CD4-positive, CD25-positive, alpha-beta regulatory T cell (primary cell): ENCODE measurements around the gene CADM2. TPM values are rescaled to one million over a fixed set of nuclear protein-coding genes. Genes with fewer than 3 reads are reported as not detected.

ENCODE experiments used
- ATAC-seq, 2 donors: fragments of 150-1000 bp; cut with Tn5 transposase; one replicate each; pipeline ENCODE4 v1.10.0; 2021; ENCODE audit warnings: low read depth in 2 of 2, moderate number of reproducible peaks in 2 of 2, moderate library complexity in 1 of 2
- DNase-seq, 3 donors: peaks; one replicate each; pipeline versions ENCODE4 v3.0.0 to v3.0.0-alpha.2; 2012 to 2022; ENCODE audit warnings: mixed read lengths in 1 of 3
- H3K27ac ChIP-seq: one replicate; pipeline ENCODE4 v1.7.0; 2013; ENCODE audit warnings: mild to moderate bottlenecking, low read length; ENCODE audit not compliant: insufficient read depth, poor library complexity, severe bottlenecking
- H3K27me3 ChIP-seq: one replicate; pipeline ENCODE4 v1.7.0; 2013; ENCODE audit warnings: low read length; ENCODE audit not compliant: control insufficient read depth, insufficient read depth
- H3K36me3 ChIP-seq: one replicate; pipeline ENCODE4 v1.7.0; 2013; ENCODE audit warnings: mild to moderate bottlenecking, low read length, moderate library complexity; ENCODE audit not compliant: control insufficient read depth, insufficient read depth
- H3K4me1 ChIP-seq: 2 replicates; pipeline ENCODE4 v1.7.0; 2013; ENCODE audit warnings: mild to moderate bottlenecking, low read length; ENCODE audit not compliant: insufficient read depth, control insufficient read depth, poor library complexity, severe bottlenecking
- H3K4me3 ChIP-seq: one replicate; pipeline ENCODE4 v1.7.0; 2013; ENCODE audit warnings: low read depth, mild to moderate bottlenecking, low read length, moderate library complexity
- H3K9me3 ChIP-seq, 2 experiments: 1 replicate in 1 of 2; 2 replicates in 1 of 2; pipeline ENCODE4 v1.7.0; 2013; ENCODE audit warnings: low read length in 2 of 2, mild to moderate bottlenecking in 1 of 2, moderate library complexity in 1 of 2; ENCODE audit not compliant: control insufficient read depth in 2 of 2
- H3K27ac Mint-ChIP-seq, 3 donors: one replicate each; pipeline ENCODE4 v1.8.0; 2020 to 2022; ENCODE audit warnings: mild to moderate bottlenecking in 3 of 3, mixed read lengths in 3 of 3, moderate library complexity in 2 of 3
- H3K27me3 Mint-ChIP-seq: one replicate; pipeline ENCODE4 v1.8.0; 2022; ENCODE audit warnings: mild to moderate bottlenecking, mixed read lengths
- H3K36me3 Mint-ChIP-seq: one replicate; pipeline ENCODE4 v1.8.0; 2020; ENCODE audit warnings: mixed read lengths
- H3K4me1 Mint-ChIP-seq, 4 donors: one replicate each; pipeline ENCODE4 v1.8.0; 2020 to 2022; ENCODE audit warnings: mixed read lengths in 4 of 4, mild to moderate bottlenecking in 1 of 4
- H3K4me3 Mint-ChIP-seq, 4 donors: one replicate each; pipeline ENCODE4 v1.8.0; 2020 to 2022; ENCODE audit warnings: mild to moderate bottlenecking in 4 of 4, mixed read lengths in 4 of 4, moderate library complexity in 3 of 4
- H3K9me3 Mint-ChIP-seq, 7 donors: one replicate each; pipeline ENCODE4 v1.8.0; 2020 to 2022; ENCODE audit warnings: mixed read lengths in 7 of 7, mild to moderate bottlenecking in 3 of 7, moderate library complexity in 2 of 7
- polyA plus RNA-seq, 4 donors: library from polyadenylated mRNA; unstranded; fragments of 300-500 nt; fragmentation: Illumina TruSeq; gene quantifications; one replicate each; pipeline ENCODE4 v1.2.3, GENCODE V29; 2021
- total RNA-seq: library from RNA; stranded (reverse); gene quantifications from one replicate; pipeline ENCODE4 v1.2.3, GENCODE V29; 2022

The CADM2 gene
- total and polyA plus RNA-seq, 5 donors from 2014 or later: not detected

GRCh38 chr3:84968701-84969235, 10.0 kb downstream of the CADM2 start:
- no peaks in the 10 kb centered on the region for H3K36me3 Mint-ChIP-seq
- Histone ChIP-seq H3K4me3 (no peak overlapping the region), H3K36me3 (no peaks in the 10 kb centered on the region), H3K27ac (no peak overlapping the region), H3K4me1 (no peaks in the 10 kb centered on the region), H3K9me3 (no peaks in the 10 kb centered on the region), H3K27me3 (no peaks in the 10 kb centered on the region)
- H3K4me3 Mint-ChIP-seq: no peak overlapping the region
- peaks cover 0 to 8% (median 2%) of the 10 kb centered on the region in 7 donors for H3K9me3 Mint-ChIP-seq
- H3K4me1 Mint-ChIP-seq: no peaks in the 10 kb centered on the region
- DNase-seq (no peak), ATAC-seq (no peak)
- H3K27ac Mint-ChIP-seq: no peak overlapping the region
- no peaks in the 10 kb centered on the region for H3K27me3 Mint-ChIP-seq

DNA sequence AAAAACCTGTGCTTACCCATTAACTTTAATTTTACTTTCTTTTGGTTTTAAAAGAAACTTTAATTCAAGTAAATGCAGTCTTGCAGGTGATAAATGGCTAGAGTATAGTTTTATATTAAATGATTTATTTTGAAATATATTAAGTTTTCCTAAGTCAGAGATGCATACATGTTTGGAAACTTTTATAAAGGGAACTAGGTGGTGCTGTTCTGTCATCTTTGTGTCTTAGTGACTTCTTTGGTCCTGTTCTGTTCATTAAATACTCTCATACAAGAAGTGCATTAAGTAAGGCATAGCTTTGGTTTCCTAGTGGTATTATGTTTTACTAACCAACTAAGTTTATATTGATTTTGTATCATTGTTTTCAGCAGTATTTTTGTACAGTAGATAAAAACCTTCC, 15.6 kb downstream of the CADM2 start:
- no peaks in the 10 kb centered on the region for H3K27me3 ChIP-seq
- ATAC-seq (no peak), DNase-seq (no peak)
- Mint-ChIP-seq H3K27ac (no peak overlapping the region), H3K36me3 (no peaks in the 10 kb centered on the region), H3K9me3 (peaks cover 0 to 10% (median 1%) of the 10 kb centered on the region in 7 donors), H3K4me3 (no peak overlapping the region), H3K27me3 (no peaks in the 10 kb centered on the region), H3K4me1 (no peaks in the 10 kb centered on the region)
- no peaks in the 10 kb centered on the region for H3K9me3 ChIP-seq
- H3K36me3 ChIP-seq: no peaks in the 10 kb centered on the region
- H3K4me3 ChIP-seq: no peak overlapping the region
- no peak overlapping the region for H3K27ac ChIP-seq
- no peaks in the 10 kb centered on the region for H3K4me1 ChIP-seq

DNA sequence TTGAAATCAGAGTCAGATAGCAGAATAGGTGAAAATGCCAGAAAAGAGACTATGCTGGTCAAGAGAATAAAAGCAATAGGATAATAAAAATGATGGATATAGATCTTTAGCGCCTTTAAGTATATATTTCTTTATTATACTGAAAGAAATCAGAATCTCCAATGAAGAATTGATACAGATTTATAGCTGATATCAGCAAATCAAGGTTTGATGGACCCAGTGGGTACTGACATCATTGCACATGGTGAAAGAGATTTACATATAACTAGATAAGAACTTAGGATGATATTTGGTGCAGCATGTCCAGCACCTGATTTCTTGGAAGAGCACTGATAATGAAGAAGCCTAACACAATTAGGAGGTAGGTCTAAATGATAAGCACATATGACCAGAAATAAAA, 18.2 kb downstream of the CADM2 start:
- Mint-ChIP-seq H3K4me1 (no peaks in the 10 kb centered on the region), H3K27me3 (no peaks in the 10 kb centered on the region), H3K27ac (no peak overlapping the region), H3K9me3 (peaks cover 0 to 15% (median 4%) of the 10 kb centered on the region in 7 donors), H3K4me3 (no peak overlapping the region), H3K36me3 (no peaks in the 10 kb centered on the region)
- Histone ChIP-seq H3K27ac (no peak overlapping the region), H3K9me3 (no peaks in the 10 kb centered on the region), H3K4me3 (no peak overlapping the region), H3K27me3 (no peaks in the 10 kb centered on the region), H3K36me3 (no peaks in the 10 kb centered on the region), H3K4me1 (no peaks in the 10 kb centered on the region)
- DNase-seq (no peak), ATAC-seq (no peak)

DNA sequence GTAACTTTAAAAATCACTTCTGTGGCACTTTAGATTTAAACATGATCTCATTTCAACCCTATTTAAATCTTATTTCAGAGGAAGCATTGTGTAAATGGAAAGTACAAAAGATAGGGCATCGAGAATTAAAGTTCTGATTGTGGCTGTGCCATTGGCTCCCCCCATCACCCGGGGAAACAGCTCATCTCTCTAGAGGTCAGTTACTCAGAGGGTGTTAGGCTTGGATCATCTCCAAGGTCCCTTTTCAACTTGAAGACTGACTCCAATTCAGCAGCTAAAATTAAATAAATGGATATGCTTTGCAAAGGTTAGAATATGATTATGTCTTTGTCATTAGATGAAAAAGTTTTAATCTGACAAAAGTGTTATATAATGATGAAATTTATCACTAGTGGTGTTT, 20.1 kb downstream of the CADM2 start:
- Histone ChIP-seq H3K36me3 (no peaks in the 10 kb centered on the region), H3K4me1 (no peaks in the 10 kb centered on the region), H3K9me3 (no peaks in the 10 kb centered on the region), H3K4me3 (no peak overlapping the region), H3K27ac (no peak overlapping the region), H3K27me3 (no peaks in the 10 kb centered on the region)
- Mint-ChIP-seq H3K27ac (no peak overlapping the region), H3K27me3 (no peaks in the 10 kb centered on the region), H3K36me3 (no peaks in the 10 kb centered on the region), H3K4me3 (no peak overlapping the region), H3K4me1 (no peaks in the 10 kb centered on the region), H3K9me3 (peaks cover 0 to 15% (median 2%) of the 10 kb centered on the region in 7 donors)
- DNase-seq (no peak), ATAC-seq (no peak)

GRCh38 chr3:84980011-84980410, 21.2 kb downstream of the CADM2 start:
- H3K27ac ChIP-seq: no peak overlapping the region
- peaks cover 1 to 19% (median 6%) of the 10 kb centered on the region in 7 donors for H3K9me3 Mint-ChIP-seq
- no peaks in the 10 kb centered on the region for H3K4me1 Mint-ChIP-seq
- H3K4me3 ChIP-seq: no peak overlapping the region
- no peaks in the 10 kb centered on the region for H3K36me3 Mint-ChIP-seq
- DNase-seq (no peak), ATAC-seq (no peak)
- H3K4me1 ChIP-seq: no peaks in the 10 kb centered on the region
- no peaks in the 10 kb centered on the region for H3K36me3 ChIP-seq
- no peak overlapping the region for H3K27ac Mint-ChIP-seq
- H3K9me3 ChIP-seq: no peaks in the 10 kb centered on the region
- H3K27me3 ChIP-seq: no peaks in the 10 kb centered on the region
- no peaks in the 10 kb centered on the region for H3K27me3 Mint-ChIP-seq
- no peak overlapping the region for H3K4me3 Mint-ChIP-seq

GRCh38 chr3:84980456-84980855, 21.7 kb downstream of the CADM2 start:
- ATAC-seq: no peak
- no peaks in the 10 kb centered on the region for H3K9me3 ChIP-seq
- no peak overlapping the region for H3K4me3 Mint-ChIP-seq

DNA sequence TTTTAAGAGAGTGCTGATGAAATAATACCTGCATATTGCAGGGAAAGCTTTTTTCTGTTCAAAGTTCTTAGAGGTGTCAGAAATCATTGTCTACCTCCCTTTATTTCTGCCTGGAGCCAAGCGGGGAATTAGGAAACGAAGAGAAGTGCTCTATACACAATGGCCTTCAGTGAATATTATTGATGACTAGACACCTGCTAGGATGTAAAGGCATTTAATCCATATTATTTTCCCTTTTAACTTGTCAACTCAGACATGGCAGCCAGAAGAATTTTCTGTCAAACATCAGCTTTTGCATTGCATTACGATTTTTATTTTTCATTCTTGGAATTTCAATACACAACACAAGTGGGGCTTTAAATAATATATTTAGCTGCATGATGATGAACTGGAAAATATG, 24.7 kb downstream of the CADM2 start:
- no peak overlapping the region for H3K27ac Mint-ChIP-seq
- H3K4me1 Mint-ChIP-seq: no peaks in the 10 kb centered on the region
- H3K9me3 Mint-ChIP-seq: peaks cover 1 to 18% (median 6%) of the 10 kb centered on the region in 7 donors
- H3K27me3 Mint-ChIP-seq: no peaks in the 10 kb centered on the region
- no peaks in the 10 kb centered on the region for H3K9me3 ChIP-seq
- no peaks in the 10 kb centered on the region for H3K36me3 Mint-ChIP-seq
- H3K27ac ChIP-seq: no peak overlapping the region
- H3K4me1 ChIP-seq: no peaks in the 10 kb centered on the region
- no peak overlapping the region for H3K4me3 Mint-ChIP-seq
- no peak overlapping the region for H3K4me3 ChIP-seq
- no peak for DNase-seq
- no peaks in the 10 kb centered on the region for H3K27me3 ChIP-seq
- ATAC-seq: no peak
- no peaks in the 10 kb centered on the region for H3K36me3 ChIP-seq

More at GRCh38 chr3:84980456-84980855, 21.7 kb downstream of the CADM2 start:
- no peaks in the 10 kb centered on the region for H3K27me3 Mint-ChIP-seq
- Histone ChIP-seq H3K36me3 (no peaks in the 10 kb centered on the region), H3K27ac (no peak overlapping the region), H3K27me3 (no peaks in the 10 kb centered on the region), H3K4me1 (no peaks in the 10 kb centered on the region), H3K4me3 (no peak overlapping the region)
- no peak for DNase-seq
- H3K9me3 Mint-ChIP-seq: peaks cover 1 to 19% (median 5%) of the 10 kb centered on the region in 7 donors
- H3K4me1 Mint-ChIP-seq: no peaks in the 10 kb centered on the region
- H3K36me3 Mint-ChIP-seq: no peaks in the 10 kb centered on the region
- H3K27ac Mint-ChIP-seq: no peak overlapping the region

- no peak for DNase-seq
- Mint-ChIP-seq H3K27me3 (no peaks in the 10 kb centered on the region), H3K27ac (no peak overlapping the region), H3K4me1 (no peaks in the 10 kb centered on the region), H3K4me3 (peak overlapping the region in 1 of 4 donors; percentile 43), H3K9me3 (peaks cover 1 to 18% (median 6%) of the 10 kb centered on the region in 7 donors), H3K36me3 (no peaks in the 10 kb centered on the region)
- Histone ChIP-seq H3K4me3 (no peak overlapping the region), H3K4me1 (no peaks in the 10 kb centered on the region), H3K9me3 (no peaks in the 10 kb centered on the region), H3K27me3 (no peaks in the 10 kb centered on the region), H3K27ac (no peak overlapping the region), H3K36me3 (no peaks in the 10 kb centered on the region)
- no peak for ATAC-seq
Measured at GRCh38 chr3:84984429-84984828, 25.6 kb downstream of the CADM2 start.
